SK-N-SH treated with all-trans-retinoic acid at 6 μM for 48 hours (cell line): ENCODE results near the gene TFAP2A.

Experiments used
- BACH2 ChIP-seq: fragments of 250-450 bp; sonication (Bioruptor Pico); IDR thresholded peaks from 2 replicates; pipeline ENCODE4 v1.9.0; 2021; ENCODE audit warnings: mild to moderate bottlenecking, borderline replicate concordance
- TF ChIP-seq, protein P1 (sequence below): fragments of 250-450 bp; sonication (Bioruptor Pico); IDR thresholded peaks from 2 replicates; pipeline ENCODE4 v1.5.1; 2020; ENCODE audit warnings: low read depth, mild to moderate bottlenecking, moderate library complexity

DNA sequence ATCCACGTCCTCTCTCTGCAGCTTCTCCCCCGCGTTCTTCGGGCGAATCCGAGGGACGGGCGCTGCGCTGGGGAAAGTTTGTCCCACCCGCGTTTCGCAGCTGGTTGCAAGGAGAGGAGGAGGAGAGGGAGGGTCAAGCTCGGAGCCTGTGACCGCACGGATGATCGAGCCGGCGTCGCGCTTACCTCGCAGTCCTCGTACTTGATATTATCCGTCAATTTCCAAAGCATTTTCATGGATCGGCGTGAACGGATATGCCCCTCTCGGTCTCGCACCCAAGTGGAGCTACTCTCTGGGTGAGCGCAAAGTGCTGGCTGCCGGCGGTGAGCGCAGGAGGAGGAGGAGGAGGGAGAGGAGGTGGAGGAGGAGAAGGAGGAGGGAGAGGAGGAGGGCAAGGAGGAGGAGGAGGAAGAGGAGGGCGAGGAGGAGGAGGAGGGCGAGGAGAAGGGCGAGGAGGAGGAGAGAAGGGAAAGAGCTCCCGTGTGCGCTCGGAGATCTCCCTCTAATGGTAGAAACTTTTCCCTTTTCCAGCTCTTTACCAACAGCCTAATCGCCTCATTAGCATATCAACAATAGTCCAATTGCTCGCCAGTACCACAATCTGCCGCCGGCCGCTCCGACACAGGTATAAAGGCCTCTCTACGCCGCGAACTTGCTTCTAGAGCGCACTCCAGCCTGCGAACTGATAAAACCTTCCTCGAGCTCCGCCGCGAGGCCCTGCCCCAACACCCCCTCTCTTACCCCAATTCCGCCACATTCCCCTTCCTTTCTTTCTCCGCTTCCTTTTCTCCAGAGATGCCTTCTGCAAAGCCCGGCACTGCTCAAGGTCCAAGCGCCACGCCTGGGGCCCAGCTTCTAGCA lies at the start of gene TFAP2A:
- TF ChIP-seq, protein P1, sequence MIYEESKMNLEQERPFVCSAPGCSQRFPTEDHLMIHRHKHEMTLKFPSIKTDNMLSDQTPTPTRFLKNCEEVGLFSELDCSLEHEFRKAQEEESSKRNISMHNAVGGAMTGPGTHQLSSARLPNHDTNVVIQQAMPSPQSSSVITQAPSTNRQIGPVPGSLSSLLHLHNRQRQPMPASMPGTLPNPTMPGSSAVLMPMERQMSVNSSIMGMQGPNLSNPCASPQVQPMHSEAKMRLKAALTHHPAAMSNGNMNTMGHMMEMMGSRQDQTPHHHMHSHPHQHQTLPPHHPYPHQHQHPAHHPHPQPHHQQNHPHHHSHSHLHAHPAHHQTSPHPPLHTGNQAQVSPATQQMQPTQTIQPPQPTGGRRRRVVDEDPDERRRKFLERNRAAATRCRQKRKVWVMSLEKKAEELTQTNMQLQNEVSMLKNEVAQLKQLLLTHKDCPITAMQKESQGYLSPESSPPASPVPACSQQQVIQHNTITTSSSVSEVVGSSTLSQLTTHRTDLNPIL (CRISPR knock-in tag): no peak
- TF ChIP-seq BACH2 (CRISPR knock-in tag): no peak
